Natural killer cell treated with Interleukin-12 subunit alpha and Interleukin-12 subunit beta and Interleukin-15 and Interleukin-18, amount 100 ng/mL, for 72 hours (primary cell): ENCODE results near the gene ENOPH1. TPM values are rescaled to one million over a fixed set of nuclear protein-coding genes. Genes with fewer than 3 reads are reported as not detected.

Experiments used
- ATAC-seq, 2 donors: fragments of 150-1000 bp; cut with Tn5 transposase in 1 of 2; sonication (Bioruptor Pico), chemical (Tn5 transposase) in 1 of 2; 2 replicates each; pipeline ENCODE4 v1.10.0; 2021
- DNase-seq: peaks from one replicate; pipeline ENCODE4 v3.0.0; 2022; ENCODE audit warnings: low spot score
- H3K27ac Mint-ChIP-seq, 2 donors: 1 replicate in 1 of 2; 2 replicates in 1 of 2; pipeline ENCODE4 v1.8.0; 2022; ENCODE audit warnings: mixed read lengths in 2 of 2, mild to moderate bottlenecking in 1 of 2, moderate library complexity in 1 of 2
- H3K27me3 Mint-ChIP-seq, 2 donors: 1 replicate in 1 of 2; 2 replicates in 1 of 2; pipeline ENCODE4 v1.8.0; 2022; ENCODE audit warnings: mixed read lengths in 2 of 2
- H3K36me3 Mint-ChIP-seq: one replicate; pipeline ENCODE4 v1.8.0; 2022; ENCODE audit warnings: mixed read lengths
- H3K4me1 Mint-ChIP-seq, 2 donors: 1 replicate in 1 of 2; 2 replicates in 1 of 2; pipeline ENCODE4 v1.8.0; 2022; ENCODE audit warnings: low read depth in 2 of 2, mixed read lengths in 2 of 2, mild to moderate bottlenecking in 1 of 2
- H3K4me3 Mint-ChIP-seq: one replicate; pipeline ENCODE4 v1.8.0; 2022; ENCODE audit warnings: mixed read lengths
- H3K9me3 Mint-ChIP-seq: 2 replicates; pipeline ENCODE4 v1.8.0; 2022; ENCODE audit warnings: mixed read lengths
- total RNA-seq, 2 donors: library from RNA; stranded (reverse); gene quantifications; one replicate each; pipeline ENCODE4 v1.2.3, GENCODE V29; 2022

ENOPH1 gene
- total RNA-seq, 2 donors from 2014 or later = 41.8 to 50.3 TPM

GRCh38 chr4:82491251-82491960 is 61.0 kb downstream of the ENOPH1 start:
- DNase-seq = no peak
- Mint-ChIP-seq H3K36me3 (no peaks in the 10 kb centered on the region), H3K4me1 (no peaks in the 10 kb centered on the region), H3K27me3 (no peaks in the 10 kb centered on the region), H3K4me3 (no peak overlapping the region), H3K9me3 (no peaks in the 10 kb centered on the region), H3K27ac (no peak overlapping the region)
- no peak for ATAC-seq

- ATAC-seq = no peak
- H3K27me3 Mint-ChIP-seq = no peaks in the 10 kb centered on the region
- H3K4me1 Mint-ChIP-seq = no peaks in the 10 kb centered on the region
- H3K27ac Mint-ChIP-seq = no peak overlapping the region
- H3K36me3 Mint-ChIP-seq = no peaks in the 10 kb centered on the region
- no peak for DNase-seq
- no peaks in the 10 kb centered on the region for H3K9me3 Mint-ChIP-seq
- no peak overlapping the region for H3K4me3 Mint-ChIP-seq
Measured at GRCh38 chr4:82493721-82494425, 63.5 kb downstream of the ENOPH1 start.

- no peaks in the 10 kb centered on the region for H3K27me3 Mint-ChIP-seq
- no peaks in the 10 kb centered on the region for H3K9me3 Mint-ChIP-seq
- H3K36me3 Mint-ChIP-seq = no peaks in the 10 kb centered on the region
- no peak for ATAC-seq
- H3K4me3 Mint-ChIP-seq = no peak overlapping the region
- DNase-seq = no peak
- no peaks in the 10 kb centered on the region for H3K4me1 Mint-ChIP-seq
- no peak overlapping the region for H3K27ac Mint-ChIP-seq
Measured at GRCh38 chr4:82495666-82496065, 65.3 kb downstream of the ENOPH1 start.

- H3K4me1 Mint-ChIP-seq = no peaks in the 10 kb centered on the region
- H3K36me3 Mint-ChIP-seq = no peaks in the 10 kb centered on the region
- no peaks in the 10 kb centered on the region for H3K27me3 Mint-ChIP-seq
- ATAC-seq (no peak), DNase-seq (no peak)
- H3K27ac Mint-ChIP-seq = no peak overlapping the region
- no peaks in the 10 kb centered on the region for H3K9me3 Mint-ChIP-seq
- H3K4me3 Mint-ChIP-seq = no peak overlapping the region
Measured at GRCh38 chr4:82496349-82496748, 66.0 kb downstream of the ENOPH1 start.

DNA sequence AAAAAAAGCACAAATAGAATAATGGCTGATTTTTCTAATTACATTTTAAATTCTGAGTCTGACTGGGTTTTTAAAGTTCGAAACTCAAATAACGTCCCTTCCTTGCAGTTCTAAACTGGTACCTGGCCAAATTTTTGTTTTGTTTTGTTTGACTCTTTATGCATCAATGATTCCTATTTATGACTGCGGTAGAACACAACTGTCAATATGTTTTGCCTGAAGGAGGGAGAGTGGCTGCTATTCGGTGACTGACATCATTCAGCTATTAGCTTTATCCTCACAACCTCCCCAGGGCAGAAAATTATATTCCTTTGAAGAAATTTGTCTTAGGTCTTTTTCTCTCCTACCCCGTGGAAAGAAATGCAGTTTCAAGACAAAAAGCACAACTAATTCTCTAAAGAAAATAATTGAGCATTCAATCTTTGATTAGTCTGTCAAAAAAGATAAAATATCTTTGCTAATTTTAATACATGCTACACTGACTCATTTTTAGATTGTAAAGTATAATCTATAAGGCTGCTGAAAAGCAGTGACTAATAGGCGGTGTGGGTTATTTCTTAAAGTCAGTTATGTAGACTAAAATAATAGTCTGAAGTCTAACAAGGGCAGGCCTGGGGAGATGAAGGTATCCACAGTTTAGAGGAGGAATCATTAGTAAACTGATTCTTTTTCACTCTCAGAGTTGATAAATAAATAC is 69.5 kb downstream of the ENOPH1 start:
- no peaks in the 10 kb centered on the region for H3K36me3 Mint-ChIP-seq
- no peak overlapping the region for H3K4me3 Mint-ChIP-seq
- no peak overlapping the region for H3K27ac Mint-ChIP-seq
- no peaks in the 10 kb centered on the region for H3K27me3 Mint-ChIP-seq
- ATAC-seq = no peak
- H3K4me1 Mint-ChIP-seq = no peaks in the 10 kb centered on the region
- no peak for DNase-seq
- no peaks in the 10 kb centered on the region for H3K9me3 Mint-ChIP-seq

DNA sequence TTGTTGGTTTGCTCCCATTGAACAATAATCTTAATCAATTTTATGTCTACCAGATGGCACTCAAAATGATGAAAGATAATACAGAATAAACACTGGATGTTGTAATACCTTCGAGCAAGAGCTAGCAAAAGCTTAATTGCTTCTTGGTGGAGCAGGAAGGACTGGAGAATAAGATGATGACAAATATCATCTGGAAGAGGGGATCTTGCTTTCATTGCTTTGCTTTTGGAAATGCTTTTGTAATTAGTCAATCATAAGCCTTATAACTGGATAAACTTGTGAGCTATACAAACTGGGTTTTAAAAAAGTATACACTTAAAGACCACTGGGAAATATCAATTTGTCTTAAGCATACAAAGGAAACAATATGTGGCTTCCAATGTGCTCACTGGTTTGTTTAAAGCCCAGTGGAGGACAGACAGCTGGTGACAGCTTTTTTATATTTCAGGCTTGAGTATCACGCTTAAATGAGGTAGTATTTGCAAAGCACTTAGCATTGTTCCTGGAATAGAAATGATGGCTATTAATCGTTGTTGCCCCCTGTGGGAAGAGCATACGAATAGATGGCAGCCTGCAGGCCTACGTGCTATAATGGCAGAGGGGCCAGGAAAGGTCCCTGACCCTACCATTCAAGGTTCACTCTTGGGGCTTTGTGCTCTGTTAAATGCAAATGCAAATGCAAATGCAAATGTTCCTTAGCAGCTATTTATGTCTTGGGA is 70.2 kb downstream of the ENOPH1 start:
- ATAC-seq (no peak), DNase-seq (no peak)
- no peak overlapping the region for H3K4me3 Mint-ChIP-seq
- no peak overlapping the region for H3K27ac Mint-ChIP-seq
- no peaks in the 10 kb centered on the region for H3K36me3 Mint-ChIP-seq
- H3K4me1 Mint-ChIP-seq = no peaks in the 10 kb centered on the region
- H3K27me3 Mint-ChIP-seq = no peaks in the 10 kb centered on the region
- no peaks in the 10 kb centered on the region for H3K9me3 Mint-ChIP-seq

DNA sequence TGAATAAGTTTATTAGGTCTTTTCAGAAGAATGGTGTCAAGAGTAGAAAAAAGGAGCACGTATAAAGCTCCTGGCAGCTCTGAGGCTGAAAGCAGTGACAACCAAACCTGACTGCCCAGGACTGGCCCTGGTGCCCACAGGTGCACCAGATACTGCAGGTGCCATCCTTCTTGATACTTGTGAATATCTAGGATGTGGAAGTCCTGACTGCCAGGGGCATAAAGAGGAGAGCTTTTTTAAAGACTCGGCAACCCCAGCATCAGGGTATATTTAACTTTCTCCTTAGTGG is 70.7 kb downstream of the ENOPH1 start:
- no peak for ATAC-seq
- H3K27ac Mint-ChIP-seq = no peak overlapping the region
- no peaks in the 10 kb centered on the region for H3K9me3 Mint-ChIP-seq
- no peak for DNase-seq
- H3K4me1 Mint-ChIP-seq = no peaks in the 10 kb centered on the region
- peaks cover 0 to 1% of the 10 kb centered on the region in 2 donors for H3K27me3 Mint-ChIP-seq
- H3K4me3 Mint-ChIP-seq = no peak overlapping the region
- no peaks in the 10 kb centered on the region for H3K36me3 Mint-ChIP-seq

GRCh38 chr4:82508011-82508410 is 77.6 kb downstream of the ENOPH1 start:
- no peaks in the 10 kb centered on the region for H3K4me1 Mint-ChIP-seq
- no peaks in the 10 kb centered on the region for H3K9me3 Mint-ChIP-seq
- no peak for DNase-seq
- no peak overlapping the region for H3K4me3 Mint-ChIP-seq
- no peaks in the 10 kb centered on the region for H3K36me3 Mint-ChIP-seq
- peaks cover 4 to 25% of the 10 kb centered on the region in 2 donors for H3K27me3 Mint-ChIP-seq
- ATAC-seq = no peak
- H3K27ac Mint-ChIP-seq = no peak overlapping the region

- H3K27me3 Mint-ChIP-seq = peaks cover 10 to 34% of the 10 kb centered on the region in 2 donors
- no peak overlapping the region for H3K4me3 Mint-ChIP-seq
- no peaks in the 10 kb centered on the region for H3K9me3 Mint-ChIP-seq
- DNase-seq (no peak), ATAC-seq (no peak)
- no peaks in the 10 kb centered on the region for H3K36me3 Mint-ChIP-seq
- H3K27ac Mint-ChIP-seq = no peak overlapping the region
- no peaks in the 10 kb centered on the region for H3K4me1 Mint-ChIP-seq
Measured at GRCh38 chr4:82508806-82509428, 78.5 kb downstream of the ENOPH1 start.

GRCh38 chr4:82510216-82510615 is 79.8 kb downstream of the ENOPH1 start:
- Mint-ChIP-seq H3K36me3 (no peaks in the 10 kb centered on the region), H3K27me3 (peaks cover 10 to 37% of the 10 kb centered on the region in 2 donors), H3K9me3 (no peaks in the 10 kb centered on the region), H3K27ac (no peak overlapping the region), H3K4me1 (no peaks in the 10 kb centered on the region), H3K4me3 (no peak overlapping the region)
- ATAC-seq (no peak), DNase-seq (no peak)

Other genes starting within 250 kb of the ENOPH1 start
- 100 to 1,000 TPM; 280 to 290 TPM for gene HNRNPD, start 56.6 kb upstream of the ENOPH1 start, total RNA-seq
- gene HNRNPDL, start 128 bp upstream of the ENOPH1 start, total RNA-seq = 100 to 1,000 TPM; 226 to 248 TPM
- gene TMEM150C, start 131.4 kb downstream of the ENOPH1 start, total RNA-seq = not detected